HG03159 (cell line): ENCODE results near the gene ARHGAP8.

Experiments used
- ATAC-seq: cut with Tn5 transposase; IDR thresholded peaks from one replicate; pipeline ENCODE4 v1.9.1; 2021; ENCODE audit warnings: mild to moderate bottlenecking, moderate library complexity; ENCODE audit not compliant: unreplicated experiment

Gene ARHGAP8

DNA sequence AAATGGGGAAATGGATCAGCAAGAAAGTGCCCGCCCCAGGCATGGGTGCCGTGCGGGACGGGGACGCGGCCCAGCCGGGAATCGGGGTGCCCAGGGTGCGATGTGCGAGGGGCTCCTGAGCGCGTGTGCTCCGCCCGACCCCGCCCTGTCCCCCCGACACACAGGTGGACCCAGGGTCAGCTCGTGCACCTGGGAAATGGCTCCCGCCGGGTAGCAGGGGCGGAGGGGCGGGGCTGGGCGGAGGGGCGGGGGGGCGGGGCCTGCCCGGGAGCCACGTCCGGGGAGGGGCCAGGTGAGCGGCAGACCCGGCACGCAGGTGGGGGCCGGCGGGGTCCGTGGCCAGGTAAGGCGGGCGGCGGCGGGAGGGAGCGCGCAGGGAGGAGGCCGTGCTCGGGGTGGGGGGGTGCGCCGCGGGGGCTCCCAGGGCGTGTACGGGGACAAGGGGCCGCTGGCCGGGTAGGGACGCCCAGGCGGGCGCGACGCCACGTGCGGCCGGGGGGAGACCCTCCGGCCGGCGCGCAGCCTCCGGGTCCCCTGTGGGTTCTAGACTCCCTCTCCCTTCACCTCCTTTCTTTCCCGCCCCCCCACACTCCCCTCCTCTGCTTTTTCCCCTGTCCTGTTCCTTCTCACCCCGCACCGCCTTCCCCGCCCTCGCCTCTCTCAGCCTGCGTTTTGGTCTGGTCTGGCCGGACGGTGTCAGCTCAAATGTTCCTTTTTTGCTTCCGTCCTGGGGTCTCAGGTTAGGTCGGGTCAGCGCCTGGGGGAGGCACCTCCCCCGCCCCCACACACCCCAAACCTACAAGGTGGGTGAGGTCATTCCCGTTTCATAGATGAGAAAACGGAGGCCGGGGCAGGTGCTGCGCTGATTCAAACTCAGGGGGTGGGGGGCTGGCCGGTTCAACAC, at the start of gene ARHGAP8:
ARHGAP8 (plus strand) TSS at position 291 of the 904 bp plus-strand sequence. CDS start 33,953 bp downstream, outside the sequence.
- ATAC-seq = no peak

DNA sequence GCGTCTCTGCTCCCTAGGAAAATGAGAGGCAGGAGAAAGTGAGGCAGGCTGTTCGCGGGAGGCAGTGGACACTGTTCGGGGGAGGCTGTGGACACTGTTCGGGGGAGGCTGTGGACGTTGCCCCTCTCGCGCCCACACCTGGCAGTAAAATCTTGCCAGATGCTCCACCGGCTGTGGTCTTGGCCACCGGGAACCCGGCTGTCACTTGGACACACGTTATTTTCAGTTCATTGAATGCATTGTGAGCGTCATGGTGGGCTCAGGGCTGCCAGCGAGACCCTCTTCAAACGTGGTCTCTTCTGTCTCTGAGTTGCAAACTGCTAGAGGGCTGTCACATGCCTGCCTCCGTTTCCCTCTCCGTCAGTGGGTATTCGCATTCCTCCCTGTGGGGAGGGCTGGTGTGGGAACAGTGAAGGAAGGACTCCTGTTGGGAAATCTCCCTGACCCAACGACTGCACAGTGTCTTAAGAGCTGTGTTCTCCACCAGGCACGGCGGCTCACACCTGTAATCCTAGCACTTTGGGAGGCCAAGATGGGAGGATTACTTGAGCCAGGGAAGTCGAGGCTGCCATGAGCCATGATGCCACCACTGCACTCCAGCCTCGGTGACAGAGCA, 49.0 kb upstream of the ARHGAP8 start:
- no peak for ATAC-seq

DNA sequence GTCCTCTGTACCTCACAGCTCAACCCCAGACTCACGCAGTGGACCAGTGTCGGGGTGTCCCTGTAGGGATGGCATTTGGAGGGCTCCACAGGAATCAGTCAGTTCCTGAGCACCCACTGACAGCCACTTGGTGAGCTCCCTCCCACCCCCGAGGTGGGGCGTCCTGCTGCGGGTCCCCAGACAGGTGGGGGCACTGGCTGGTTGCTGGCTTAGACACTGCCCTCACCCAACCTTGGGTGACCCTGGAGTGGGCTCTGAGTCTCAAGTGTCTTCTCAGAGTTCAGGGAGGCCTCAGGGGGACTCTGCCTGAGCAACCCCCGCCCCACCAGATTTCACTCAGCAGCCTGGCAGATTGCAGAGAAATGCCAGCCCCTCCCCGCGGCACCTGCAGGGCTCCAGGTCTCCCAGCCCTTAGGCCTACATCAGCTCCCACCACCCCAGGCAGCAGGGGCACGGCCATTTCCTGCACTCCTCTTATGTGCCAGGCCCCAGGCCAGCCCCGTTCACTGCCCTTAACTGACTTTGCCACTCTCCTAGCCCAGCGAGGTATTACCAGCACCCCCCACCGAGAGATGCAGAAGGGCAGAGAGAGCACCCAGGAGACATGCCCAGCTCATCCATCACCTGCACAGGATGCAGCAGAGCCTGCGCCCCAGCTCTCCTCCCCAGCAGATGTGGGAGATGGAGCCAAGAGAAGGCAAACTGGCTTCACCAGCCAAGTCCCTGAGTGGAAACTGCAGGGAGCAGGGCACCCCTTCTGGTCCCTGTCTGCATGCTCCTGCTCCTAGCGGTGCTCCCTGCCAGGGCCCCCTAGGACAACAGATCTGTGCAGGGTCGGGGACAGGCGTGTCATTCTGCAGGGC, 48.0 kb upstream of the ARHGAP8 start:
- ATAC-seq = no peak

DNA sequence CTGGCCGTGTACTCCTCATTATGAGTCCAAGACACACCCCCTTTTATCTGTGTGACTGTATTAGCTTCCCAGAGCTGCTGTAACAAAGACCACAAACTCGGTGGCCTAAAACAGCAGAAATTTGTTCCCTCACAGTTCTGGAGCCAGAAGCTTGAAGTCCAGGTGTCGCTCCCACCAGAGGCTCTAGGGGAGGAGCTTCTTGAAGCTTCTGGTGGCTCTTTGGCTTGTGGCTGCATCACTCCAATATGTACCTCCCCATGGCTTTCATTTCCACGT, 47.4 kb upstream of the ARHGAP8 start:
- ATAC-seq = no peak

DNA sequence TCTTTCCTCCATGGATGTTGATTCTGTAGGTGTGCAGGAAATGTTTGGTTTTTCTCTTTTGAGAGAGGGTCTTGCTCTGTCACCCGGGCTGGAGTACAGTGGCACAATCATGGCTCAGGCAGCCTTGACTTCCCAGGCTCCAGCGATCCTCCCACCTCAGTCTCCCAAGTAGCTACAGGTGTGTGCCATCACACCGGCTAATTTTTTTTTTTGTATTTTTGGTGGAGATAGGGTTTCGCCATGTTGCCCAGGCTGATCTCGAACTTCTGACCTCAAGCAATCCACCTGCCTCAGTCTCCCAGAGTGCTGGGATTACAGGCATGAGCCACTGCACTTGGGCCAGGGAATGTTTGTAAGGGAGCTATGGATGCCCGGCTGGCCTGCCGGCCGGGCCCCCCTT, 45.9 kb upstream of the ARHGAP8 start:
- no peak for ATAC-seq

DNA sequence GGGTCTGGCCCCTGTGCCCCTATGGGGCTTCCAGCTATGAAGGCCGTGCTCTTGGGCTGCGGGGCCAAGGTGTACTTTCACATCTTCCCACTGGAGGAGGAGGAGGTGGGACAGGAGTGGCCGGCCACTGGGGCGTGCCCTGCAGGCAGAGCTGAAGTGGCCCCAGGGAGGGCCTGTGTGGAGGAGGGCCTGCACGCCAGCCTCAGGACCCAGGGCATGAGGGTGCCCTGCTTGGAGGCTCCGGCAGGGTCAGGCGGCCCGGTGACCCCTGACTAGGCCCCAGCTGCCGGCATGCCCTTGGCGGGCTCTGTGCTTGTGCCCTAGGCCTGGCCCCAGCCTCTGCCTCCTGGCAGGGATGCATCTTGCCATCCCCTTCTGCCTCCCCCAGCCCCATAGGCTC, 45.2 kb upstream of the ARHGAP8 start:
- no peak for ATAC-seq

DNA sequence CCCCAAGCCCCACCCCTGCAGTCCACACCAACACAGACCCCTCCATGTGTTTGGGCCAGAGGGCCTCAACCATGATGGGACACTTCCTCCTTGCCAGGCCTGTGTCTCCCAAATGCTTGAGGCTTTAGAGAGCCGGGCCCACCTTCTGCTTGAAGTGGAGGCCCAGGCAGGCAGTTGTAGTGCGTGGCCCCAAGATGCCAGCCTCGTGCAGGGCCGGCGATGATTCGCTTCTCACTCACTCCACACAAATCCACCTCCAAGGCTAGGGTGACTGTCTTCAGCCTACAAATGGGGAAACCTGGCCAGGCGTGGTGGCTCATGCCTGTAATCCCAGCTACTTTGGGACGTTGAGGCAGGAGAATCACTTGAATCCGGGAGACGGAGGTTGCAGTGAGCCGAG, 44.6 kb upstream of the ARHGAP8 start:
- ATAC-seq = no peak

DNA sequence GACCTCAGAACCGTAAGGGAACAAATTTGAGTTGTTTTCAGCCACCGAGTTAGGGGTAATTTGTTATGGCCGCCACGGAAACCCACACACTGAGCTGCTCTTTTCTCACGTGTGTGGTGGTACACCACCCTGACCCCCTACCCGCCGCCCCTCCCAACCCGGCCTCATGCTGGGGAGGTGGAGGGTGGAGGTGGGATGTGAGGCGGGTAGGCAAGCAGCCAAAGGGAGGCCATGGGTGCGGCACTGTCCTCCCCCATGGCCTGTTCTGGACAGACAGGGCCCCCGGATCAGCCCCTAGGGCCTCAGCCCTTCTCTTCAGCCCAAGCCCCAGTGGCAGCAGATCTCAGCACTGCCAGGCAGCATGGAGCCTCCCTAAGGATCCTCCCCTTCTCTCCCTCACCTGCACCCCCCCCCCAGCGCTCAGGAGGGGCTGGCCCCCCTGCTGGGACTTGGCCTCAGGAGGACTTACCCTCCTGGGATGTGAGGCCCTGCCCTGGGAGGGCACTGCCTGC, 42.4 kb upstream of the ARHGAP8 start:
- no peak for ATAC-seq

DNA sequence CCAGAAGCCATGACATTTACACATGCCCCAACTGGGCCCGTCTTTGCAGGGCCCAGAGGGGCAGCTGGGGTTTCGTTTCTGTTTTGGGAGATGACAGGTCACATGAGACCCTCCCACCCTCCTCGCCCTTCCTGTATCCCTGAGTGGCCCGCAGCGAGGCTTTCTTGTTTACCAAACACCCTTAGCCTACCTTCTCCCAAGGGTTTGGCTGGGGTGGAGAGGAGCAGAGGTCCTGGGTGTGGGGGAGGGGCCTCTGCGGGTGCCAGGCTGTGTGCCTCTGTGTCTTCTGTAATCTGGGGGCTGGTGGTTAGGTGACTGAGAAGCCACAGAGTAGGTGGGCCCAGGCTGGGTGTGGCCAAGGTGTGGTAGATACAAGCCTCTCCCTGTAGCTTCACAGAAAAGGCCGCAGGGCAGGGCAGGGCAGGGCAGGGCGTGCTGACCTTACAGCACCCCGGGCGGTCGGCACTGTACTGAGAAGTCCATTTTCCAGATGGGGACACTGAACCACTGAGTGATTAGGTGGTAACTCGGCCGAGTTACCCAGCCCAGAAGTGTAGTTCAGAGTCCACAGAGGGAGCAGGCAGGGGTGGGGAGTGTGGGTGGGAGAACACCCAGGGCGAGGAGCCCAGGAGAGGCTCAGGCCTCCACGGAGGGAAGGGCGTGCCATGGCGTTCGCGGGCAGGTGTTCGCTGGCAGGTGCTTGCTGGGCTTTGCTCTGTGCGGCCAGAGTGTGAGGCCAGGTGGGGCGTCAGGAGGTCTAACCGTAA, 41.7 kb upstream of the ARHGAP8 start:
- no peak for ATAC-seq

DNA sequence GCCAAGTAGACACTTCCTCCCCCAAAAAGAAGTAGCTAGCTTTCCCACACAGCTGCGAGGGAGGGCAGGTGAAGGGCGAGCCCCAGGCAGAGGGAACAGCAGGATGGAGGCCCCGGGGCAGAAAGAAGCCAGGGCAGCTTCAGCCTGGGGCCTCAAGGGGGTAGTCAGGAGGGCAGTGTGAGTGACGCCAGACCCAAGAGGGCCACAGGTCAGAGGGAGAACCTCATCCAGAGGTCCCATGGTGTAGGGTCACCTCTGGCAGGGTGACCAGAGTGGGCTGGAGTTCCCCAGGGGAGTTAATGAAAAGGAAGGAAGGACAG, 41.2 kb upstream of the ARHGAP8 start:
- no peak for ATAC-seq

DNA sequence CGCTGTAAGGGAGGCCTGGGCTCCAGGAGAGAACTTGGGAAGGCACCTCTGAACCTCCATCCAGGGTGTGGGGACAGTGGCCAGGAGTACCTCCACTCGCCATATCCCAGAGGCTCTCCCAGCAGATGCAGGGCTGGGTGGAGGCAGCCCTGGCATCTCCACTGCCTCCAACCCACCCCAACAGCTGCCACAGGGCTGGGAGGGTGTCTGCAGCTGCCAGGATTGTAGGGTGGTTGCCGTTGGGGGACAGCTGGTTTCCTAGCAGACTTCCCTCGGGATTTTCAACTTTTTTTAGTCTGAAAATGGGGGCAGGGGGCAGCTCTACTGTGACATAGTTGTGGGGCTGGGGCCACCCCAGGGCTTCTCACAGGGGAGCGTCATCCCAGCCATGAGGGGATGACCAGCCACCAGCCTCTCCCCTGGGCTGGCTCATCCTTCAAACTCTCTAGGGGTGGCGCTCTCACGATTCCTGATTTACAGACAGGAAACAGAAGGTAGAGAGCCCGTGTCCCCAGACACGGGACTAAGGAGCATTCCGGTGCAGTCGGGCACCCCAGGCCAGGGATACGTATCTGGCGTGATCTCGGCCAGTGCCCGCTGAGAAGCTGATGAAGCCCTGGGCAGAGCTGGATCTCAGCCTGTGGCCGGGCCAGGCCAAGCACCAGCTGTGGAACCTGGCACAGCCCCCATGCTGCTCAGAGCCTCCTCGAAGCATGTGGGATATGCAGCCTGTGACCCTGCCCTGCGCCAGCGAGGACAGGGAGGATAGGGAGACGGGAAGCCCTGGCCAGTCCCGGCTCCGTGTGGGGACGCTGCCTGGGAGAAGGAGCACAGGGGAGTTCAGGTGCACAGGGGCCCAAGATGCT, 40.5 kb upstream of the ARHGAP8 start:
- ATAC-seq = no peak

DNA sequence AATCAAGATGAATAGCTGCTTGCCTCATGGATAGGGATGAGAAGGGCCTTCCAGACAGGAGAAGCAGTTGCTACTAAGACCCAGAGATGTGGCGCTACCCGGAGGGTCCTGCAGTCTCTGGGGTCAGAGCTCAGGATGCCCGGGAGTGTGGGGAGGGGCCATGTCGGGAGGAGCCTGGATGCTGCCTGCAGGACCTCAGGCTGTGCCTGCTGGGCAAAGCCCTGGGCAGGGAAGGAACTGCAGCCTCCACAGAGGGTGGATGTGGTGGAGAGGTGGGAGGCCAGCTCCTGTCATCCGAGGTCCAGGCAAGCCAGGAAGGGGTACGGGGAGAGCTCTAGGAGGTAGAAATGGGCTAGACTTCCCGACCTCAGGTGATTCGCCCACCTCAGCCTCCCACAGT, 39.4 kb upstream of the ARHGAP8 start:
- ATAC-seq = no peak

DNA sequence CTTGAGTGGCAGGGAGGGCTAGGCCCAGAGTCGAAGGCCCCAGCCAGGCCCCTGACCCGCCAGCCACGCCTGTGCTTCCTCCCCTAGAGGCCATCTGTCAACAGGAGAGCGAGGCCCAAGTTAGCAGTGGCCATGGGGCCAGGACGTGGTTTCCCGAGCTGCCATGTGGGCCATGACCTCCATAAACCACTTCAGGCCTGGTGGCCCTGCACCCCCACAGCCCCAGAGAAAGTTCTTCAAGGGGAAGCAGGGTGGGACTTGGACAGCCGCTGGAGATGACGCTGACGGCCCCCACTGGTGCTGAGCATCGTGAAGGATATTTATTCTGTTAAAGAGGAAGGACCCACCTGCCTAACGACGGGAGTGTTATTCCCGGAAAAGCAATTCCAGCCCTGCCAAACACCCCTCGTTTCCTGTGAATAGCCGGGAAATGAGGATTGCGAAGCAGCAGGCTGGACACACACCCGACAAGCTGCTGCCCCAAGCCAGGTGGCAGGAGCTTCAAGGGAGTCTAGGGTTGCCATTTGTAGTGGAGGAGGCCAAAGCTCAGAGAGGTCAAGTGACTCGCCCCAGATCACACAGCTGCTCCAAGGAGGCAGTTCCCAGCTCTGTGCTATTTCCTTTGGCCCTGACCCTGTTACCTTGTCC, 37.5 kb upstream of the ARHGAP8 start:
- no peak for ATAC-seq

DNA sequence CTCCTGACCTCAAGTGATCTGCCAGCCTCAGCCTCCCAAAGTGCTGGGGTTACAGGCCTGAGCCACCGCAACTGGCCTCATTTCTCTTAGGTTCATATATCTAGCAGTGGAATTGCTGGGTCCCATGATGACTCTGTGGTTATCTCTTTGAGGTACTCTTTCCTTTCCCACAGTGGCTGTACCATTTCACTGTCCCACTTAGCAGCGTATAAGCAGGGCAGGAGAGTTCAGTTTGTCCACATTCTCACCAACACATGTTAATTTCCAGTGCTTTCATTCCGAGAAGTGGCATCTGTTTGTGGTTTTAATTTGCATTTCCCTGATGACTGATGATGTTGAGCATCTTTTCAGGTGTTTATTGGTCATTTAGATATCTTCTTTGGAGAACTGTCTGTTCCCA, 34.0 kb upstream of the ARHGAP8 start:
- no peak for ATAC-seq

DNA sequence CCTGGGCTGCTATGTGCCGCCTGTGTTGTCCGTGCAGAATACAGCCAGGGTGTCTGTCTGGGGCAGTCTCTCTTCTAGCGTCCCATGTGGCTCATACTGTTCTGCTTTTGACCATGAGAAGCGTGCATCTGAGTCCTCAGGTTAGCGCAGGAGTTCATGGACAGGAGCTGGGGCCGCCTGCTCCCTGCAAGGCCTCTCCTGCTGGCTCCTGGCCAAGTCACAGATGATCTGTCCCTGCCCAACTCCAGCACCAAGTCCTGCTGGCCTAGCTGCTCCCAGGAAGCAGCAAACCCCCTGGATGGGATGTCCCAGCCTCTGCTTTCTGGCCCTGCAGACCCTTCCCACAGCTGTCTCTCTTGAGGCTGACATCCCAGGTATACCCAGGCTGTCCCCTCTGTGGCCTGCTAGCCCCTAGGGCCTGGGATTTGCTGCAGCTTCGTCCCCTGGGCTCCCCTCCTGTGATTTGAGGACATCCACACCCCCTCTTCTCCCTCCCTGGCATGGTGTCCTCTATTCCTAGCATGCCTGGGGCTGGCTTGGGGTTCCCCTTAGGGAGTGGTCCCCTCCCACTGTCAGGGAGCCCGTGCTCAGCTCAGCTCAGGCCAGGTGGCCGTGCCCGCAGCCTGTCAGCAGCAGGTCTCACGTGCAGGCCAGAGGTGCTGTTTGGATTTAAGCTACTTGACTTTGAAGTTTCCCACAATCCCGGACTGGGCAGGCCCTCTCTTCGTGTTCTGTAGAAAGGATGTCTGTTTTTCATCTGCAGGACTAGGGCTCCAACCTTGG, 32.6 kb upstream of the ARHGAP8 start:
- ATAC-seq = no peak

DNA sequence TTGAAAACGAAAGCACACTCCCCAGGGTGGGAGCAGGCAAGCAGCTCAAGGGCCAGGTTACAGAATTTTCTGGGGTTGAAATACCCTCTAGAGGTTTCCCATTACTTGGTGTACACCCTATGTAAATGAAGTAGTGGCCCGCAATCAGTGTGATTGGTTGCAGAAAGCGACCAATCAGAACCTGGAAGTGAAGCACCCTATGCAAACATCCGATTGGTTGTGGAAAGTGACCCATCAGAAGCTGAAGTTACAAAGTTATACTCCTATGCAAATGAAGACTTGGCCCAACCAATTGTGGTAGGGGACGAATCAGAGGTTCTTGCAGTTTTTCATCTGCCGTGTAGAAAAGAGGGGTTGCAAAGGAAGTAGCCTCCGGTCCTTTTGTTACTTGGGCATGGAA, 31.2 kb upstream of the ARHGAP8 start:
- ATAC-seq = no peak

DNA sequence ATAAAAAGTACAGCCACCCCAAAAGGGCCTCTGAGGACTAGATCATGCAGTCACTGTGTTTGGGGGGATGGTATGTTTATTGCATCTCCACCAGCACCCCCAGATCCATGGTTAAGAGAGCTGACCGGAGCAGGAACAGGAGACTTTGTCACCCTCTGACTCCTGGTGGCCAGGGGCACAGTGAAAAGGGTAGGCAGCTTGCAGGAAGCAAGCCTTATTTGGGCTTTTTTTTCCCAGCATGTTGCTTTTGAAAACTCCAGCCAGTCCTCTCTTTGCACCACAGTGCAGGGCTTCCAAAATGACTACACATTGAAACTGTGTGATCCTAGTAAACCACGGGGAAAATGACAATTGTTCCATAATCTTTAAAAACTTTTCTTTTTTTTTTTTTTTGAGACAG, 29.8 kb upstream of the ARHGAP8 start:
- ATAC-seq = no peak

DNA sequence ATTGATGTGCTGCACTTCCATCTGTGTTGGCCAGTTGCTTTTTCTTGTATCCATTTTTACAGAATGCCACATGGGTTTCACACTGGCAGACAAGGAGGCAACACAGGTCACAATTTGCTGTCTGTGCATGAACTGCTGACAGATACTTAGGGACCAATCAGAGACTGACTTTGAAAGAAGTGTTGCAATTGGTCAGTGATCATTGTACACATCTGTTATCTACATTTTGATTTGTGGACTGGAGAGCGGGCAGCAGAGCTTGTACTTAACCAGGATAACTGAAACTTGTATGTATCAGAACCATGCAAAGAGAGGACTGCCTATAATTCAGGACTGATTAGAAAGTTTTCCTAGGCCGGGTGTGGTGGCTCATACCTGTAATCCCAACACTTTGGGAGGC, 28.6 kb upstream of the ARHGAP8 start:
- ATAC-seq = no peak

DNA sequence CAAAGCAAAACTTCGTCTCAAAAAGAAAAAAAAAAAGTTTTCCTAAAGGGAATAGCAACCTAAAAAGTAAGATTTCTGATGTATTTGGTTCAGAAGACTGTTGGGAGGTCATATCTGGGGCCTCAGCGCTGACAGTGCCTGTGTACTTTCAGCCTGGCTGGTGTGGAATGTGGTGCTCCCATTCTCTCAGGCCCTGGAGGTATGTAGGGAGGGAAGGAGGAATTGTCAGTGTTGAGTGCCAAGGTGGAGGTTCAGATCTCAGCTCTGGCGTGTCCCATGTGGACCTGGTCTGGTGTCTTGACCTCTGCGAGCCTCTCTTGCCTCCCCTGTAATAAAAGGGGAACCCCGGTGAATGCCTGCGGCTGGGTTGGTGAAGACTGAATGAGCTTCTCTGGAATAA, 28.0 kb upstream of the ARHGAP8 start:
- ATAC-seq = no peak
